NB4 (cell line): Measurements from ENCODE around the gene XPO4.

Experiments
- DNase-seq: peaks from one replicate; pipeline ENCODE4 v3.0.0; 2010; ENCODE audit warnings: low read depth
- H3K4me3 ChIP-seq: one replicate; pipeline ENCODE4 v1.5.1; 2011; ENCODE audit warnings: mild to moderate bottlenecking, low read depth, low read length, moderate library complexity
- MYC ChIP-seq: IDR thresholded peaks from 2 replicates; pipeline ENCODE4 v1.6.1; 2011; ENCODE audit warnings: low read depth, low read length
- POLR2A ChIP-seq: IDR thresholded peaks from 2 replicates; pipeline ENCODE4 v1.6.1; 2011; ENCODE audit warnings: mild to moderate bottlenecking; ENCODE audit not compliant: insufficient read length; ENCODE audit errors: extremely low read depth
- TF ChIP-seq, protein P1 (sequence below): IDR thresholded peaks from one replicate; pipeline ENCODE4 v1.5.1; 2012; ENCODE audit warnings: low read depth, low read length
- TF ChIP-seq, protein P2 (sequence below): IDR thresholded peaks from 2 replicates; pipeline ENCODE4 v1.6.1; 2011; ENCODE audit warnings: low read depth, low read length

Gene XPO4

DNA sequence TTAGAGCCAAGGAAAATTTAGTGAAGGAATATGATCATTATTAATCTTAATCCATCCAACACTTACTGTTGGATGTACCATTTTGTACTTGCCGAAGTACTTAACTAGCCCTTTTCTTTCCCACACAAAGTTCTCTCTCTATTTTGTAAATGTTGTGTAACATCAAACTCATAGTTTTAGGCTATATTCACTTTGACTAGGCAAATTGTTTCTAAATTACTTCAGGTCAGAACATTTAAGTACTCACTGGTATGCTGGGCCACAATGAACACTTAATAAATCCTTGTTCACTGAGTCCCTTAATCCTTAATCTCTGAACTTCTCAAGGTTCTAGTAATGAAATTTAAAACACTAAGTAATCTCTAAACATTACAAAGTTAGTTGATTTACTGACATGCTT, 79.5 kb downstream of the XPO4 start:
- H3K4me3 ChIP-seq = no peak overlapping the region
- TF ChIP-seq, protein P1, sequence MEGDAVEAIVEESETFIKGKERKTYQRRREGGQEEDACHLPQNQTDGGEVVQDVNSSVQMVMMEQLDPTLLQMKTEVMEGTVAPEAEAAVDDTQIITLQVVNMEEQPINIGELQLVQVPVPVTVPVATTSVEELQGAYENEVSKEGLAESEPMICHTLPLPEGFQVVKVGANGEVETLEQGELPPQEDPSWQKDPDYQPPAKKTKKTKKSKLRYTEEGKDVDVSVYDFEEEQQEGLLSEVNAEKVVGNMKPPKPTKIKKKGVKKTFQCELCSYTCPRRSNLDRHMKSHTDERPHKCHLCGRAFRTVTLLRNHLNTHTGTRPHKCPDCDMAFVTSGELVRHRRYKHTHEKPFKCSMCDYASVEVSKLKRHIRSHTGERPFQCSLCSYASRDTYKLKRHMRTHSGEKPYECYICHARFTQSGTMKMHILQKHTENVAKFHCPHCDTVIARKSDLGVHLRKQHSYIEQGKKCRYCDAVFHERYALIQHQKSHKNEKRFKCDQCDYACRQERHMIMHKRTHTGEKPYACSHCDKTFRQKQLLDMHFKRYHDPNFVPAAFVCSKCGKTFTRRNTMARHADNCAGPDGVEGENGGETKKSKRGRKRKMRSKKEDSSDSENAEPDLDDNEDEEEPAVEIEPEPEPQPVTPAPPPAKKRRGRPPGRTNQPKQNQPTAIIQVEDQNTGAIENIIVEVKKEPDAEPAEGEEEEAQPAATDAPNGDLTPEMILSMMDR = no peak
- TF ChIP-seq, protein P2, sequence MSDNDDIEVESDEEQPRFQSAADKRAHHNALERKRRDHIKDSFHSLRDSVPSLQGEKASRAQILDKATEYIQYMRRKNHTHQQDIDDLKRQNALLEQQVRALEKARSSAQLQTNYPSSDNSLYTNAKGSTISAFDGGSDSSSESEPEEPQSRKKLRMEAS = no peak
- TF ChIP-seq MYC = no peak
- no peak for TF ChIP-seq POLR2A
- no peak for DNase-seq

DNA sequence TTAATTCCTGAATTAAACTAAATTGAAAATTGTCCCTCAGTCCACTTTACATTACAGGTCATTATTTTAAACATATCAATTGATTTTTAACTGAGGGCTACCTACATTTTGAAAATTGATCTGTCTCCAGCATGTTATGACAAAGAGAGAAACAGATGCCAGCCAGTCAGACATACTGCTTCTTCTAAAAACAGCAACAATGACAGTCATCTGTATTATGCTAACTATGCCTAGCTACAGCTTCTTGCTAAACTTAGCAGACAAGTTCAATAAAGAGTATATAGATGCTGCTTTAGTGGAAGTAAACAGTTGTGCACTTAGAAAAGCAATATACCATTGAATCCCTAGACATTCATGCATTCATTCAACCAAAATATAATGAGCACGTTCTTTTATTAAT, 80.1 kb downstream of the XPO4 start:
- DNase-seq = no peak
- H3K4me3 ChIP-seq = no peak overlapping the region
- TF ChIP-seq, protein P2 = no peak

DNA sequence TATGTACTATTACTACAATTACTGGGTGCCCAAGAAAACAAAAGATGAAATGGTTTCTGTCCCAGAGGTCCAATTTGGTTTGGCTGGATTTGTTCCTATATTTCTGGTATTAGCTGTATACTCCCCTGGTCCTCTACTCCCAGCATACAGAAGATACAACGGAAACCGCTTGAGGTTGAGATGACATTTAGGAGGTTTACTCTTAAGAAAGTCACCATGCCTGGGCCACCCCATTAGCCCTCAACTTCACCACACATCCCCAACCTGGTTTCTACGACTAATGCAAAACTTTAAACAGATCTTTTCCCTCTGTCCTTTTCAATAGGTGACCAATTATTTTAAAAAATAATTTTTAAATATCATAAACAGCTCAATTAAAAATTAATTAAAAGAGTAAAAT, 82.8 kb downstream of the XPO4 start:
- H3K4me3 ChIP-seq = no peak overlapping the region
- TF ChIP-seq POLR2A (no peak), MYC (no peak)
- TF ChIP-seq, protein P2 = no peak
- TF ChIP-seq, protein P1 = no peak
- no peak for DNase-seq

DNA sequence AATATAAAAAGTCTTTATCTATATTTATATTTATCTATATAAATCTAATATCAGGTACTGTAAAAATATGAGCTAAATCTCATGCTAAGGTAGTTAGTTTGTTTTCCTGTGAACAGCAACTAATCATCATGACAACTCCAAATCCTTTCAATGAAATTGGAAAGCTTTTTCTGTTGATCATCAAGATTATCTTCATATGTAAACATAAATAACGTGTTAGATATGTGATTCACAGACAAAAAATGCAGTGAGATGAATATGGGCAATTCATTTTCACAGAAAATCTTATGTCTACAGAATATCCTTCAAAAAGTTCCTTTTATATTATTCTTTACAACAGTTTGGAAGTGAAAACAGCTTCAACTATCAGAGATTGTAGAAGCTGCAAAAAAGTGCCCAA, 87.1 kb downstream of the XPO4 start:
- DNase-seq = no peak
- H3K4me3 ChIP-seq = no peak overlapping the region

DNA sequence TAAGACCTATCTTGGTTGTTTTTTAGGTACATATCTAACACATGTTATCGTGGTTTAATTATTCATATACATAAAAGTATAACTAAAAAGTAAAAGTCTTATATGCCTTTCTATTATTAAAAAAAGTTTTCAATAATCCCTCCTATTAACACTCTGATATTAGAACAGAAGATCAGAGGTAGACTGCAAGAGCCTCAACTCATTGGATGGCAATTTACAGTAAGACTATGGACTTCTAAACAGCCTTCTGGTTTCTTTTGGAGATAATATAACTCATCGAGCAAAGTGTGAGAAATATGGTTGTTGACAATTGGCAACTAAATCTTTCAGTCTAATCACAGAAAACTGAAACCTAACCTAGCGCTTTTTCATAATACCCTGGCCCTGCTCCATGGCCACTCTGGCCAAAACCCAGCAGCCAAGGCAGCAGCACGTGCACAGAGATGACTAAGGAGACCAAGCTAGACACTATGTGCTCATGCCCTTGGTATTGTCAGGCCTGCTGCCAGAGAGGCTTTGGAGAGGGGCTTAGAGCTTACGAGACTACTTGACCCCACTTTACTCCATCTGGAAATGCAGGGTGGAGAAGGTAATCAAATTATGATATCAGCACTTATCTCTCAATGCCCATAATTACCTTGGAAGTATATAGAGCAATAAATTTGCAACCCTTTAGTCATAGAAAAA, 88.2 kb downstream of the XPO4 start:
- TF ChIP-seq, protein P2 = no peak
- TF ChIP-seq MYC = no peak
- TF ChIP-seq, protein P1 = no peak
- no peak for TF ChIP-seq POLR2A
- DNase-seq = no peak
- H3K4me3 ChIP-seq = no peak overlapping the region

More for the DNA sequence above, 87.1 kb downstream of the XPO4 start:
- TF ChIP-seq, protein P1 = no peak
- TF ChIP-seq POLR2A (no peak), MYC (no peak)

DNA sequence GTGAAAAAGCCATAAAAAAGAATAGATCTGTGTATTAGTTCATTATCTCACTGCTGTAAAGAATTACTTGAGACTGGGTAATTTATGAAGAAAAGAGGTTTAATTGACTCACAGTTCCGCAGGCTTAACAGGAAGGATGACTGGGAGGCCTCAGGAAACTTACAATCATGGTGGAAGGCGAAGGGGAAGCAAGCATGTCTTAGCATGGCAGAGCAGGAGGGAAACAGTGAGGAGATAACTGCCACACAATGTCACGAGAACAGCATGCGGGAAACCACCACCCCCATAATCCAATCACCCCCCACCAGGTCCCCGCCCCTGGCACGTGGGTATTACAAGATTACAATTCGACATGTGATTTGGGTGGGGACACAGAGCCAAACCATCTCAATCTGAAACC, 89.7 kb downstream of the XPO4 start:
- no peak for TF ChIP-seq POLR2A
- TF ChIP-seq, protein P1 = no peak
- TF ChIP-seq MYC = no peak
- DNase-seq = no peak
- H3K4me3 ChIP-seq = no peak overlapping the region
